WERI-Rb-1 (cell line): ENCODE measurements around the gene HTT.
"Not testable (repeated sequence)": the region's sequence is repeated elsewhere in the genome, so short reads cannot be mapped to it uniquely, and the experiment has no call there.

Experiments used
- DNase-seq: peaks from one replicate; pipeline ENCODE4 v3.0.0-alpha.2; 2020
- H3K27ac ChIP-seq: fragments of 250-450 bp; sonication (Bioruptor Pico); 2 replicates; pipeline ENCODE4 v1.5.1; 2020; ENCODE audit warnings: mild to moderate bottlenecking, moderate library complexity
- H3K27me3 ChIP-seq: fragments of 250-450 bp; sonication (Bioruptor Pico); 2 replicates; pipeline ENCODE4 v1.5.1; 2021; ENCODE audit warnings: mild to moderate bottlenecking, low read depth, moderate library complexity; ENCODE audit not compliant: insufficient read depth, severe bottlenecking
- H3K36me3 ChIP-seq: fragments of 250-450 bp; sonication (Bioruptor Pico); 2 replicates; pipeline ENCODE4 v1.5.1; 2020; ENCODE audit warnings: mild to moderate bottlenecking, moderate library complexity
- H3K4me3 ChIP-seq: 2 replicates; pipeline ENCODE4 v1.5.1; 2011; ENCODE audit warnings: low read depth, mild to moderate bottlenecking, control low read depth, low read length
- H3K9me3 ChIP-seq: fragments of 250-450 bp; sonication (Bioruptor Pico); 2 replicates; pipeline ENCODE4 v1.5.1; 2021; ENCODE audit warnings: mild to moderate bottlenecking, moderate library complexity; ENCODE audit not compliant: severe bottlenecking
- TF ChIP-seq, protein P1 (sequence below): IDR thresholded peaks from 2 replicates; pipeline ENCODE4 v1.5.1; 2011; ENCODE audit warnings: low read depth, mild to moderate bottlenecking, control low read depth, inconsistent platforms, low read length

HTT gene

GRCh38 chr4:3043282-3044020 lies 31.0 kb upstream of the HTT start:
- TF ChIP-seq, protein P1, sequence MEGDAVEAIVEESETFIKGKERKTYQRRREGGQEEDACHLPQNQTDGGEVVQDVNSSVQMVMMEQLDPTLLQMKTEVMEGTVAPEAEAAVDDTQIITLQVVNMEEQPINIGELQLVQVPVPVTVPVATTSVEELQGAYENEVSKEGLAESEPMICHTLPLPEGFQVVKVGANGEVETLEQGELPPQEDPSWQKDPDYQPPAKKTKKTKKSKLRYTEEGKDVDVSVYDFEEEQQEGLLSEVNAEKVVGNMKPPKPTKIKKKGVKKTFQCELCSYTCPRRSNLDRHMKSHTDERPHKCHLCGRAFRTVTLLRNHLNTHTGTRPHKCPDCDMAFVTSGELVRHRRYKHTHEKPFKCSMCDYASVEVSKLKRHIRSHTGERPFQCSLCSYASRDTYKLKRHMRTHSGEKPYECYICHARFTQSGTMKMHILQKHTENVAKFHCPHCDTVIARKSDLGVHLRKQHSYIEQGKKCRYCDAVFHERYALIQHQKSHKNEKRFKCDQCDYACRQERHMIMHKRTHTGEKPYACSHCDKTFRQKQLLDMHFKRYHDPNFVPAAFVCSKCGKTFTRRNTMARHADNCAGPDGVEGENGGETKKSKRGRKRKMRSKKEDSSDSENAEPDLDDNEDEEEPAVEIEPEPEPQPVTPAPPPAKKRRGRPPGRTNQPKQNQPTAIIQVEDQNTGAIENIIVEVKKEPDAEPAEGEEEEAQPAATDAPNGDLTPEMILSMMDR, result no peak
- H3K27me3 ChIP-seq, result no peaks in the 10 kb centered on the region
- H3K9me3 ChIP-seq, result no peaks in the 10 kb centered on the region

GRCh38 chr4:3044870-3045819 lies 29.3 kb upstream of the HTT start:
- Histone ChIP-seq H3K4me3 (no peak overlapping the region), H3K27ac (no peak overlapping the region), H3K36me3 (no peaks in the 10 kb centered on the region), H3K9me3 (no peaks in the 10 kb centered on the region), H3K27me3 (no peaks in the 10 kb centered on the region)
- TF ChIP-seq, protein P1, result no peak
- DNase-seq, result no peak

More at GRCh38 chr4:3043282-3044020, 31.0 kb upstream of the HTT start:
- Histone ChIP-seq H3K36me3 (no peaks in the 10 kb centered on the region), H3K4me3 (no peak overlapping the region), H3K27ac (no peak overlapping the region)
- no peak for DNase-seq

DNA sequence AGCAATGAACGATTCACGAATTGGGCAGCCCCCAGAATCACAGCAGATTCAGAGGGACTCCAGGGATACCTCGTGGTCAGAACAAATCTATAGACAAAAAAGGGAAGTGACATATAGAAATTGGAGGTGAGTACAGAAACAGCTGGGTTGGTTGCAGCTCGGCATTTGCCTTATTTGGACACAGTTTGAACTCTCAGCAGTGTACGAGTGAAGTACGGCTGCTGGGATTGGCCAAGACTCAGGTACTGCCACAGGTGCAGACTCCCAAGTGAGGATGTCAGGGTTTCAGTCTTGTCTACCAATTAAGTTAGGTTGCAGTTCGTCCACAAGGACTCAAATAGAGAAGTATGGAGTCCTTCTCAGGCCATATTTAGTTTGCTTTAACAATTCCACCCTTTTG lies 28.3 kb upstream of the HTT start:
- Histone ChIP-seq H3K27me3 (no peaks in the 10 kb centered on the region), H3K9me3 (no peaks in the 10 kb centered on the region), H3K27ac (no peak overlapping the region), H3K4me3 (no peak overlapping the region), H3K36me3 (no peaks in the 10 kb centered on the region)
- no peak for DNase-seq
- TF ChIP-seq, protein P1, result no peak

GRCh38 chr4:3046623-3047022 lies 27.9 kb upstream of the HTT start:
- DNase-seq, result no peak
- no peak overlapping the region for H3K4me3 ChIP-seq
- TF ChIP-seq, protein P1, result no peak

DNA sequence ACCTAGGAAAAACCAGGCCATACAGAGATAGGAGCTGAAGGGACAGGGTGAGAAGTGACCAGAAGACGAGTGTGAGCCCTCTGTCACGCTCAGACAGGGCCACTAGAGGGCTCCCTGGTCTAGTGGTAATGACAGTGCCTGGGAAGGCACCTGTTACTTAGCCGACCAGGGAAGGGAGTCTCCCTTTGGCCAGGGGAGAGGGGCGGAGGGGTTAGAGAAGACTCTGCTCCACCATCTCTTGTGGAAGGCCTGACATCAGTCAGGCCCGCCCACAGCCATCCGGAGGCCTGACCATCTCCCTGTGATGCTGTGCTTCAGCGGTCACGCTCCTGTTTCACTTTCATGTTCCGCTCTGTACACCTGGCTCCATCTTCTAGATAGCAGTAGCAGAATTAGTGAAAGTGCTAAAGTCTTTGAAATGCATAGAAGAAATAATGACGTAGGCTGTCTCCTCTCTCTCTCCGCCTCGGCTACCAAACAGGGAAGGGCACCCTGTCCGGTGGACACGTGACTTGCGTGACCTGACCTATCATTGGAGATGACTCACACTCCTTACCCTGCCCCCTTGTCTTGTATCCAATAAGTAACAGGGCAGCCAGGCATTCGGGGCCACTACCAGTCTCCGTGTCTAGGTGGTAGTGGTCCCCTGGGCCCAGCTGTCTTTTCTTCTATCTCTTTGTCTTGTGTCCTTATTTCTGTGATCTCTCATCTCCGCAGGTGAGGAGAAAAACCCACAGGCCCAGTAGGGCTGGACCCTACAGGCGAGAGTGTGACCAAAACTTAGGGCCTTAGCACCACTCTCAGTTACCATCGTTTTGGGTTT lies 26.8 kb upstream of the HTT start:
- DNase-seq, result peak; percentile 88
- peaks cover 2% of the 10 kb centered on the region for H3K9me3 ChIP-seq
- TF ChIP-seq, protein P1, result peak; percentile 91
- H3K27ac ChIP-seq, result no peak overlapping the region
- H3K27me3 ChIP-seq, result no peaks in the 10 kb centered on the region
- H3K36me3 ChIP-seq, result no peaks in the 10 kb centered on the region
- H3K4me3 ChIP-seq, result no peak overlapping the region

More at GRCh38 chr4:3046623-3047022, 27.9 kb upstream of the HTT start:
- Histone ChIP-seq H3K27ac (no peak overlapping the region), H3K27me3 (no peaks in the 10 kb centered on the region), H3K9me3 (no peaks in the 10 kb centered on the region), H3K36me3 (no peaks in the 10 kb centered on the region)

- H3K27ac ChIP-seq, DNase-seq, H3K27me3 ChIP-seq, H3K4me3 ChIP-seq, H3K36me3 ChIP-seq: not testable (repeated sequence)
- H3K9me3 ChIP-seq, result peaks cover 23% of the 10 kb centered on the region
These were observed 23.2 kb upstream of the HTT start for GRCh38 chr4:3051141-3051897.
